Stimulated activated naive CD8-positive, alpha-beta T cell treated with anti-CD3 and anti-CD28 coated beads, Interleukin-15, amount 100 ng/mL, for 72 hours (primary cell): ENCODE data around the gene CYBB.

ENCODE experiments used
- ATAC-seq: fragments of 150-1000 bp; cut with Tn5 transposase; 2 replicates; pipeline ENCODE4 v1.10.0; 2021; ENCODE audit warnings: mild to moderate bottlenecking, moderate library complexity
- DNase-seq, 2 donors: peaks; one replicate each; pipeline ENCODE4 v3.0.0; 2021 to 2022
- H3K27ac Mint-ChIP-seq, 2 donors: one replicate each; pipeline ENCODE4 v1.8.0; 2022; ENCODE audit warnings: mild to moderate bottlenecking in 2 of 2, mixed read lengths in 2 of 2, moderate library complexity in 2 of 2
- H3K27me3 Mint-ChIP-seq: one replicate; pipeline ENCODE4 v1.8.0; 2022; ENCODE audit warnings: mixed read lengths
- H3K4me1 Mint-ChIP-seq: one replicate; pipeline ENCODE4 v1.8.0; 2022; ENCODE audit warnings: mild to moderate bottlenecking, mixed read lengths
- H3K4me3 Mint-ChIP-seq, 2 donors: one replicate each; pipeline ENCODE4 v1.8.0; 2022; ENCODE audit warnings: mild to moderate bottlenecking in 2 of 2, mixed read lengths in 2 of 2, moderate library complexity in 1 of 2
- H3K9me3 Mint-ChIP-seq, 2 donors: one replicate each; pipeline ENCODE4 v1.8.0; 2022; ENCODE audit warnings: mixed read lengths in 2 of 2

The CYBB gene

GRCh38 chrX:37779857-37780256 lies at the start of gene CYBB:
Gene CYBB (plus strand): TSS chrX:37780059. CDS start chrX:37780078, 19 bp downstream.
- DNase-seq (no peak), ATAC-seq (no peak)
- Mint-ChIP-seq H3K4me3 (no peak within 1 kb of the TSS), H3K9me3 (no peaks in the 10 kb centered on the region), H3K27me3 (no peaks in the 10 kb centered on the region), H3K4me1 (peaks cover 22% of the 10 kb centered on the region), H3K27ac (no peak within 1 kb of the TSS)

DNA sequence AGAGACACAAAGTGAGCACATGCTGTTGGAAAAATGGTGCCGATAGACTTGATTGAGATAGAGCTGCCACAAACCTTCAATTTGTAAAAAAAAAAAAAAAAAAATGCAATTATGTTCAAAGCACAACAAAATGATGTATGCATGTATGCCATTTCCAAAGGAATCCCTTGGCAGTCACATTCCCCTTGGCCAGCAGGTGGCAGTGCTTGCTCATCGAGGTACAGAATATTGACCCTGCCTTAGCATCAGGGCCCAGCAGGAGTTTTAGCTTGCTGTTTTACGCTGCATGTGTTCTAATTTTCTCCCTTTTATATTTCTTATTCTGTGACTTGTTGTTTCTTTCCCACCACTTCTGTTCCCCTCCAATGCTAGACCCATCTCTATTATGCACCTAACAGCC lies 34.5 kb upstream of the CYBB start:
- Mint-ChIP-seq H3K9me3 (no peaks in the 10 kb centered on the region), H3K4me1 (peaks cover 18% of the 10 kb centered on the region), H3K4me3 (peak overlapping the region; percentile 45 to 71), H3K27ac (peak overlapping the region; percentile 76 to 93), H3K27me3 (no peaks in the 10 kb centered on the region)
- DNase-seq (peak; percentile 54 to 71), ATAC-seq (peak; percentile 50)

DNA sequence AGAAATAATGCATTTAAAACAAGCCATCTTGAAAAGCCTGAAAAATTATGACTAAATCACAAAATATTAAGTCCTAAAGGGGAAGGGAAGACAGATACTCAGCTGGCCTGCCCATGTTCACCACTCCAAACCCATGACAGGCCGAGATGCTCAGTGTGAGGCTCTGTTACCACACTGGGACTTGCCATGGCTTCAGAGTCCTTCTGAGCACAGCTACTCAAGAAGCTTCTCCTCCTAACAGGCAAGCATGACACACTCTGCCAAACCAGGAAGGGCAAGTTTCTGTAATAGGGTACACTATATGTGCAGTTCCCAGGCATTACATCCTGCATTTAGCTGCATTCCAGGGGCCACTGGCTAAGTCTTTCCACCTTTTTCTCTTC lies 34.0 kb upstream of the CYBB start:
- DNase-seq (peak; percentile 32 to 39), ATAC-seq (peak; percentile 73)
- Mint-ChIP-seq H3K27ac (peak overlapping the region; percentile 79 to 93), H3K4me1 (peaks cover 18% of the 10 kb centered on the region), H3K27me3 (no peaks in the 10 kb centered on the region), H3K4me3 (peak overlapping the region; percentile 45 to 71), H3K9me3 (no peaks in the 10 kb centered on the region)

GRCh38 chrX:37746218-37746941 lies 33.5 kb upstream of the CYBB start:
- Mint-ChIP-seq H3K27ac (peak overlapping the region; percentile 79 to 94), H3K9me3 (no peaks in the 10 kb centered on the region), H3K4me1 (peaks cover 21% of the 10 kb centered on the region), H3K27me3 (no peaks in the 10 kb centered on the region), H3K4me3 (peak overlapping the region; percentile 20 to 71)
- ATAC-seq (peak; percentile 89), DNase-seq (peak; percentile 44 to 64)

- Mint-ChIP-seq H3K9me3 (no peaks in the 10 kb centered on the region), H3K4me3 (peak overlapping the region in 1 of 2 donors; percentile 71), H3K4me1 (peaks cover 25% of the 10 kb centered on the region), H3K27ac (peak overlapping the region in 1 of 2 donors; percentile 94), H3K27me3 (no peaks in the 10 kb centered on the region)
- ATAC-seq (no peak), DNase-seq (no peak)
These were observed 32.9 kb upstream of the CYBB start for GRCh38 chrX:37746951-37747350.

DNA sequence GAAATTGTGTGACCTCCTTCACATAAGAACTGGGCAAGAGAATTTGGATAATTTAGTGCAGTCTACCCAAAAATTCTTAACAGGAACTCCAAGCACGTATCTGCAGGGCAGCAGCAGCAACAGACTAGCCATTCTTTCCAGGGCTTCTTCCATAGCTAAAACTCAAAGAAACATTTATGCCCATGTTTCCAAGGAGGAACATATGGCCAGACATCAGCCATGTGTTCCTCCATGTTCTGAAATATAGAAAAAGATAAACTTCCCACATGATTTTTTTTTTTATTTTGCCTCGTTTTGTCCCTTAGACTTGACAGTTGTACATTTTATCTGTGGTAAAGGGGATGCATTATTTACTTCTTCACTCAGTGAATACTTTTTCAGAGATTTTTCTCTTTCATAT lies 27.6 kb upstream of the CYBB start:
- DNase-seq: no peak
- Mint-ChIP-seq H3K4me1 (peaks cover 8% of the 10 kb centered on the region), H3K4me3 (no peak overlapping the region), H3K9me3 (no peaks in the 10 kb centered on the region), H3K27ac (no peak overlapping the region), H3K27me3 (no peaks in the 10 kb centered on the region)
- ATAC-seq: no peak

DNA sequence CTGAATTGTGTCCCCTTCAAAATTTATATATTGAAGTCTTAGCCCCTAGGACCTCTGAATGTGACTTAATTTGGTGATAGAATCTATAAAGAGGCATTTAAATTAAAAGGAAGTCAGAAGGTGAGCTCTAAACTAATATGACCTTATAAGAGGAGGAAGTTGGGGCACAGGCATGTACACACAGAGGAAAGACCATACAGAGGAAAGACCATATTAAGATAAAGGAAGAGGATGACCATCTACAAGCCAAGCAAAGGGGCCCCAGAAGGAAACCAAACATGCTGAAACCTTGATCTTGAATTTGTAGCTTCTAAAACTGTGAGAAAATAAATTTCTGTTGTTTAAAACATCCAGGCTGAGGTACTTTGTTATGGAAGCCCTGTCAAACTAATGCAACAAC lies 26.9 kb upstream of the CYBB start:
- ATAC-seq (peak; percentile 57), DNase-seq (no peak)
- Mint-ChIP-seq H3K9me3 (no peaks in the 10 kb centered on the region), H3K27ac (no peak overlapping the region), H3K4me3 (peak overlapping the region in 1 of 2 donors; percentile 10), H3K27me3 (no peaks in the 10 kb centered on the region), H3K4me1 (peaks cover 12% of the 10 kb centered on the region)

DNA sequence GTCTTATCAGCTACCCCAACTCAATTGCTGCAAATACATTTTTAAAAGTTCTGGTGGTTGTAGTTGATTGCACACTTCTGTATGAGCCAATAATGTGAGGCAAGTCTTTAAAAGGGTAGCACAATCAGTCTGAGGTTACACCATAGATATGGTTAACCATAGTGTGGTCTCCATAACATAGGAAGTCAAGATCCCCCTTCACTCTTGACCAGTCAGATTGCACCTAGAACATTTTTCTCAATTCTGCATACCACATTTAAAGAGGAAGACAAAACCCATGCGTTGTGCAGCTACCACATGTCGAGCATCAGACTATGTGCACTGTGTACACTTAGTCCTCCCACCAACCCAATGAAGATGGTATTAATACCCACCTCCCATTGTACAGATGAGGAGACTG lies 26.5 kb upstream of the CYBB start:
- H3K4me3 Mint-ChIP-seq: peak overlapping the region in 1 of 2 donors; percentile 19

DNA sequence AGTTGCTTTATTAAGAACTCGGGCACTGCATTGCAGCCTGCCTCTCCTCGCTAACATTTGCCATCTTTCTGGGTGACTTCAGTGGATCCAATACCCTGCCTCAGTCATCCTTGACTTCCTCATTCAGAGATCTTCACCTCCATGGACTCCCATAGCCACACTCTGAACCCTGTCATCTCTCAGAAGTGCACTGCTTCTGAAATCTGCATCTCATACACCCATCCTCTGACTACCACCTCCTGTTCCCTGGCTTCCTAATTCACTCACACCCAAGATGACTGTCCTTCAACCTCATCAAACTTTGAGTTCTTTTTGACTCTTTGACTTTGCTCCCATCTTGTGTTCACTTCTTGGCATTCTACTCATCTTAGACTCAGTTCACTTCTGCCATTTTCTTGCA lies 25.3 kb upstream of the CYBB start:
- Mint-ChIP-seq H3K9me3 (peaks cover 0 to 5% of the 10 kb centered on the region in 2 donors), H3K4me1 (peaks cover 12% of the 10 kb centered on the region), H3K27me3 (no peaks in the 10 kb centered on the region), H3K4me3 (no peak overlapping the region), H3K27ac (no peak overlapping the region)
- DNase-seq (no peak), ATAC-seq (peak; percentile 70)

More for the DNA sequence above, 26.5 kb upstream of the CYBB start:
- peaks cover 0 to 2% of the 10 kb centered on the region in 2 donors for H3K9me3 Mint-ChIP-seq
- ATAC-seq (peak; percentile 87), DNase-seq (peak in 1 of 2 donors; percentile 36)
- peaks cover 12% of the 10 kb centered on the region for H3K4me1 Mint-ChIP-seq
- no peak overlapping the region for H3K27ac Mint-ChIP-seq
- no peaks in the 10 kb centered on the region for H3K27me3 Mint-ChIP-seq

DNA sequence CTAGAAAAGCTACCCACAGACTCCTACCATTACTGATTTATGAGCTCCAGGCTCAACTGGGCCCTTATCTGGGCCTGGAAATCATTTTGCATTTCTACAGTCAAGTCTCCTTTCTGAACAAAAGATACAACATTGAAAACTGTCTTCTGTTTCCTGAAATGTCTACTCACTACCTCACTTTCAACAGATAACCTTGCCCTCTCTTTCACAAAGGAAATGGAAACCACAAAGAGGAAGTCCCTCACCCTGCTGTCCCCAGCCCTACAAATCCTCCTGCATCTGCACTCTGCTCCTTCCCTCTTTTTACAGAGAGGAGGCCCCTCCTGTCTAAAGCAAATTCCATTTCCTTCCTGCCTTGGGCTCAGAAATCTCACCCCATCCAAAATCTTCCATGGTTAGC lies 24.8 kb upstream of the CYBB start:
- Mint-ChIP-seq H3K27ac (no peak overlapping the region), H3K9me3 (peaks cover 0 to 5% of the 10 kb centered on the region in 2 donors), H3K4me3 (no peak overlapping the region), H3K4me1 (peaks cover 12% of the 10 kb centered on the region), H3K27me3 (no peaks in the 10 kb centered on the region)
- no peak for DNase-seq
- peak; percentile 76 for ATAC-seq

DNA sequence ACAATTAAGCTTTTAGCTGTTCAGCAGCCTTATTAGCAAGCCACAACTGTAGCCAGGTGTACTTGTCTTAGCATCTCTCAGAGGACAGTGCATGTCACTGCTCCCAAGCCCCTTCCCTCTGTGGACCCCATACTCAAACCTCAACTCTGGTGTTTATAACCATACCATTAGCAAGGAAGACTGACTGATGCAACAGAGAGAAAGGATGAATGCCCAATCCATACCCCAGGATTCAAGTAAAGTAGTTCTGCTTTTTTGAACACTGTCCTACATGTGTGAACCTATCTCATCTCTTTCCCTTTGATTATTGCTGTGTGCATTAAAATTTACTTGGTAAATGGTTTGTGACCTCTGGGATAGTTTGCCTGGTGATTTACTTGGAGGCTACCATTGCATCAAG lies 22.8 kb upstream of the CYBB start:
- Mint-ChIP-seq H3K4me3 (no peak overlapping the region), H3K9me3 (peaks cover 0 to 5% of the 10 kb centered on the region in 2 donors), H3K4me1 (peaks cover 5% of the 10 kb centered on the region), H3K27ac (peak overlapping the region in 1 of 2 donors; percentile 71), H3K27me3 (no peaks in the 10 kb centered on the region)
- DNase-seq (no peak), ATAC-seq (no peak)

- no peak overlapping the region for H3K27ac Mint-ChIP-seq
These were observed 20.5 kb upstream of the CYBB start for GRCh38 chrX:37759351-37759750.

DNA sequence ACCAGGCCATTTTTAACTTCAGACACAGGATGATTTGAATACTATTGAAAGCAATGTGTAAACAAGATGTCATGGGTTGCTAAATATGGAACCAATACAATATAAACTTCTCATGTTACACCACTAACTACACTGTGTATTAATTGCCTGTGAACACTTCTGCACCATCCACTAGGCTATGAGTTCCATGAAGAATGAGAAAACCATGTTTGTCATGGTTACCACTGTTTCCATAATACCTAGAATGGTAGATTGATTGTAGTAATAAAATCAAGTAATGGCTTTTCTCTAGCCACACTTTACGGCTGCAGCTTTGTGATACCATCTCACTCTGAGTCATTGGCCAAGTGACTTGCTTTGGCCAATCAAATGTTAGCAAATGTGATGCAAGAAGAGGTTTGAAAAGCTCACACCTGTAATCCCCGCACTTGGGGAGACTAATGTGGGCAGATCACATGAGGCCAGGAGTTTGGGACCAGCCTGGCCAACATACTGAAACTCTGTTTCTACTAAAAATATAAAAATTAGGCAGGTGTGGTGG lies 19.9 kb upstream of the CYBB start:
- Mint-ChIP-seq H3K27me3 (no peaks in the 10 kb centered on the region), H3K27ac (peak overlapping the region in 1 of 2 donors; percentile 48), H3K4me3 (no peak overlapping the region), H3K9me3 (peaks cover 0 to 5% of the 10 kb centered on the region in 2 donors), H3K4me1 (peaks cover 11% of the 10 kb centered on the region)
- no peak for DNase-seq
- peak; percentile 60 for ATAC-seq

More at GRCh38 chrX:37759351-37759750, 20.5 kb upstream of the CYBB start:
- H3K9me3 Mint-ChIP-seq: peaks cover 0 to 5% of the 10 kb centered on the region in 2 donors
- no peak for ATAC-seq
- no peak overlapping the region for H3K4me3 Mint-ChIP-seq
- H3K4me1 Mint-ChIP-seq: peaks cover 11% of the 10 kb centered on the region
- H3K27me3 Mint-ChIP-seq: no peaks in the 10 kb centered on the region
- DNase-seq: no peak

GRCh38 chrX:37763400-37763799 lies 16.5 kb upstream of the CYBB start:
- ATAC-seq: no peak
- peaks cover 6% of the 10 kb centered on the region for H3K4me1 Mint-ChIP-seq
- H3K4me3 Mint-ChIP-seq: no peak overlapping the region
- peaks cover 0 to 2% of the 10 kb centered on the region in 2 donors for H3K9me3 Mint-ChIP-seq
- DNase-seq: no peak
- H3K27ac Mint-ChIP-seq: no peak overlapping the region
- H3K27me3 Mint-ChIP-seq: no peaks in the 10 kb centered on the region

- DNase-seq (no peak), ATAC-seq (no peak)
- Mint-ChIP-seq H3K27me3 (no peaks in the 10 kb centered on the region), H3K4me3 (no peak overlapping the region), H3K4me1 (peaks cover 6% of the 10 kb centered on the region), H3K27ac (no peak overlapping the region), H3K9me3 (no peaks in the 10 kb centered on the region)
These were observed 14.4 kb upstream of the CYBB start for GRCh38 chrX:37765507-37765906.

DNA sequence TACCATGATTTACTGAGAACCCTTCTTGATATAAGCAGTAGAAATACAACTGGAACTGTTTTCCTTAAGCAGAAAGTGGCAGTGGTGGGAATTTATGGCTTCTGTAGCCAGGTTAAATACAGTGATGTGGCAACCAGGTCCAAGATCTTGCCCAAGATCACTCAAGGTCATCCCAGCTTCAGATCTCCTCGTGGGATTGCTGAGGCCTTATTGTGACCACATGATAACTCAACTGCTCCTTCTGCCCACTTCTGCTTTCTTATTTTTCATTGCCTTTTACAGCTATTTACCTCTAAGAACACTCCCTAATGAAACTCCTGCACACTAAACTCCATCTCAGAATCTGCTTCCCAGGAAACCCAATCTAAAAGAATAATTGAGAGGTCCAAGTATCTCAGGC lies 12.4 kb upstream of the CYBB start:
- Mint-ChIP-seq H3K9me3 (no peaks in the 10 kb centered on the region), H3K4me3 (no peak overlapping the region), H3K4me1 (peaks cover 6% of the 10 kb centered on the region), H3K27me3 (no peaks in the 10 kb centered on the region), H3K27ac (no peak overlapping the region)
- no peak for ATAC-seq
- no peak for DNase-seq
